Measurements from ENCODE around the gene SLC6A17.

SLC6A17 gene

DNA sequence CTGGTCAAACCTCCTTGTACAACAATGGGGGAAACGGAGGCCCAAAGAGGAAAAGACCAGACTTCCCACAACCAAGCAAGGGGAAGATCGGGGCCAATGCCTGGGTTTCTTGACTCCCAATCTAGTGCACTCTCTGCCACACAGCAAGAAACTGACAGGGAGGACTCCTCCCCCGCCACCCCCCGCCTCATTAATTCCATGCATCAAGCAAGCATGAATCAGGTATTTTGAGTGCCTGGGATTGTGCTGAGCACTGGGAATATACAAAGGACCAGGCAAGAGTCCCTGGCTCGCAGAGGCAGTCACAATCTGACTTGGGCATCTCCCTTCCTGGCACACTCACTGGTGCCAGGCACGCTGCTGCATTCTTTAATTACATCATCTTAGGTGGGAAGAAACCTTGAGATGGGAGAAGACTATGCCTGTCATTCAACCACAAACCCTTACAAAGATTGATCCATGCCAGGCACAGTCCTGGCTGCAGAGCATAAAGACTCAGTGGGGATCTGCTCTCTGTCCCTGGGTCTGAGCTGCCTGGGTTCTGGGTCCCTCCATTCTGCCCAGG is 55.4 kb downstream of the SLC6A17 start:
- no peak for DNase-seq

DNA sequence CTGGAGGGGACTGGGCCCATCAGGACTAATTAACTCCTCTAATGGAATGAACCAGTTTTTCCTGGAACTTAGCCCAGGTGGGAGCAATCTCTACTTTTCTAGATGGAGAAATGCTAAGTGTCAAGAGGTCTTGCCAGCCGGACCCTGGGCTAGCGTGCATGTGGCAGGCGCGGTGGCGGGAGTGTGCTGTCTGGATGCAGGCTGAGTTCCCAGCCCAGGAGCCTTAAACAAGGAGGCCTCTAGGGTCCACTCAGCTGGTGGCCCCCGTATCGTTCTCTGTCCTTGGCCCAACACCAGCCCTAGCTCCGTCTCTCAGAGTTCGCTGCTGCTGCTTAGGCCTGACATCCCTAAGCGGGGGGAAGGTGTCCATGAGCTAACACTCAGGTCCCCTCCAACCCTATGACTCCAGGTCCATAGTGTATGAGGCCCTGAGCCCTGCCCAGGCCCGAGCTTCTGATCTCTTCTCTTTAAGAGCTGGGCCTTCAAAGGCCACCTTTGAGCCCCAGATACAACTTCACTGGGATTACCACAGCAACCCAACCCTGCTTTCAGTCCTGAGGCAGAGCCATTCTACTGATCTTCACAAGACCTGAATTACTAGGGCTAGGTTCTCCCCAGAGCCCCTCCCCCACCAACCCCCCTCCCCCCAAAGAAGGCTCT is 56.1 kb downstream of the SLC6A17 start:
- DNase-seq: no peak

DNA sequence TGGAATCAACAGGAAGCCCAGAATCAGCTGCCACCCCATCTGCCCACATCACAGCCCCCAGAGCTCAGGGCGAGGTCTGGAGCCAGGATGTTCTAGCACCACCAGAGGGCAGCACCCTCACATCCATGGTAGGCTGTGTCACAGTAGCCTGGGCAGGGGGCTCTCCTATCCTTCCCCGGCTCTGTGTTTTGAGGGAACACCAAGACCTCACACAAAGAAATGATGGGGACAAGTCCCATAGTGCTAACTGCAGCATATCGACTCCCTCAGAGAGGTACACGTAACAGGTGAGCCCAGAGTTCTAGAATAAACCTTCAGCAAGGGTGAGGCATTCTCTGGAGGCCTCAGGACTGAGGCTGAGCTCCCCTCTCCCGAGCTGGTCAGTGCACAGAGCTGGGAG is 57.5 kb downstream of the SLC6A17 start:
- DNase-seq: peak; percentile 45

DNA sequence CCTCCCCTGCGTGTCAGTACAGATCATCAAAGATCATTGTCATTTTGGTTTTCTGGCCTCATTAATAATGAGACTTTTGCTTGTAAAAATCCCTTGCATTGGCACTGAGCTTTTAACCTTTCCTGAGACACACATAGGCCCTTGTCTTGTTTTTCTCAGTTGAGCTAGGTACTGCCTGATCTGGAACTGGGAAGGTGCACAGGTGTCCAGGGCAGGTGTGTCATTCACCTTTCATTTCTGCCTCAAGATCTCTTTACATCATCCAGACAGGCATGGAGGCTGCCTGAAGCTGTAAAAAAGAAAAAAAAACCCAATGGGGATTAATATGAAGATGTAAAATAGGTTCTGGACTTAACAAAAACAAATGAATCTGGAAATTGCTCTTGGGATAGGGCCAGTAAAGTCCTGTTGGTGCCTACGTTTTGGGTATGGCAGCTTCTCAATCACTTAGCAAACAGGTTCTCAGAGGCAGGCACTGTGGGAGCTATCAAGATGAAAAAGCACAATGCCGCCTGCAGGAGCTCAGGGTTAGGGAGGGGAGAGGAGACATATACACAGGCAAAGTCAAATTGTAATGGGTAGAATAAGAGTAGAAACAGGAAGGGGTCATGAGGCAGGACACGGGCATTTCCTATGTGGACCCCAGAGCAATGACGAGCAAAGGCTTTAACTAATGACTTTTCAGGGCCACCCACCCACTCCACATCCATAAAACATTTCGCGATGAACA is 58.8 kb downstream of the SLC6A17 start:
- peak; percentile 1 for DNase-seq

DNA sequence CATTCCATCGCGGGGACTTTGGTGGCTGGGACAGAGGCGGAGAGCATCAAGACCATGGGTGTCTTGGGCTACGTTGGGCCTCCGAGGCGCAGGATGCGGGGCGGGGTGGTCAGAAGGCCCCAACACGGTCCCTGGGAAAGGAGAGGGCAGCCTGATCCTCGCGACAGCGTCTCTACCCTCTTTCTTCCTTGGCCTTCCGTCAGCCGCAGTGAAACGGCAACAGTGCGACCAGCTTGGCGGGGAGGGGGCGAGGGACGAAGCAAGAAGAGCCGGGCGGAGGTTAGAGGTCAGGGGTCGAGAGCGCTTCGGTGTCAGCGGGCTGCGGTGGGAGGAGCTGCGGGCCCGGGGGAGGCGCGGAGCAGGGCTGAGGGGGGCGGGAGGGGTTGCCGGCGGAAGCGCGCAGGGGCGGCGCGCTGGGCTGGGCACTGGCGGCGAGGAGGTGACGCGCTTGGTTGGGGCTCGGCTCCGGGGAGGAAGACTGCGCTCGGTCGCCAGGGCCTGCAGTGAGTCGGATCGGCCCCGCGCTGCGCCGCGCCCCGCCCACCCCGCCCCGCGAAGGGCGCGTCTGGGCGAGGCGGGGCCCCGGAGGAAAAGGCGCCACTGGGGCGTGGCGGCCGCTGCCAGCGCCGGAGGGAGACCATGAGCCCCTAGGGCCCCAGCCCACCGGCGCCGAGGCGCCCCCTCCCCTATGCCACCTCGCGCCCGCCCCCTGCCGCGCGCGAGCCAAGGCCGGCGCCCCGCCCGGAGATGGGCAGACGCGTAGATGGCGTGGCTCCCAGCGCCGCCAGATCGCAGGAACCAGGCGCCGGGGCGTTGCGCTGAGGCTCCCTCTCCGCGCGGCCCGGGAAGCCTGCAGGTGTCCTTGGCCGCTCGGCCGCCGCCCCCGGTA is 59.7 kb downstream of the SLC6A17 start, which contains the start of gene KCNC4:
Gene KCNC4, plus strand, starts transcription at position 600 of the 889 bp plus-strand sequence. CDS start 1,186 bp downstream, outside the sequence.
- DNase-seq: peak; percentile 28

DNA sequence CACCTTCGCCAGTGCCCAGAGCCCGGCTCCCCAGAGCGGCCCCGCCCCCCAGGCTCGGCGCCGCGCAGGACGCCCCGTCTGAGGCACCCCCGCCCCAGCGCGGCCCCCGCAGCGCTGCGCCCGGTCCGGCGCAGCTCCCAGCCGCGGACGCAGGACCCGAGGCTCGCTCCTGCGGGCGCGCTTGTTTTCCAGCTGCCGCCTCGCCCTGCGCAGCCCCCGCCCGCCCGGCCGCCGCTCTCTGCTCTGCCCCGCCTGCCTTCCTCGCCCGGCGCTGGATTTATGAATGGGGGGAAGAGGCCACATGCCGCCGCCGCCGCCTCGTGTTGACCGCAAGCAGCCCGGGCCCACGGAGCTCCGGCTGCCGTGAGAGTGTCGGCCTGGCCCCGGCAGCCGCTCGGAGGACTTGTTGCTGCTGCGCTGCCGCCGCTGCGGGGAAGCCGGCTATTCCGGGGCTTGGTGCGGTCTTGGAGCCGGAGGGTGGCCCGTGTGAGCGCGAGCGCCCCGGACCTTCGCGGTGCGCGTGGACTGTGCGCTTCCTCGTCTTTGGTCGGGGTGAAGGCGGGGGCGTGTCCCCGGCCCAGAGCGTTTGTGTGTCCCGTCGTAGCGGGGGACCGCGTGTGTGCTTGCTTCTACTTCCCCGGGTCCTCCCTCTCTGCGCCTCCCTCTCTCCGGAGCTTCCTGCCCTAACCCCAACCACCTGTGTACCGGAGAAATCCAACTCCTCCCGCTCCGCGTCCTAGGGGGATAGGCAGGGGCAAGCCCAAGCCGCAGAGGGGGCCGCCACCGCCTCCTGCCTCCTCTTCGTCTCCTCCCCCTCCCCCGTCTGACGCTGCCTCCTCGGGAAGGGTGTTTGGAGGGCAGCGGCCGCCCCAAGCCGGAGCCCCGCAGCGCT is 60.6 kb downstream of the SLC6A17 start:
- peak; percentile 3 for DNase-seq

DNA sequence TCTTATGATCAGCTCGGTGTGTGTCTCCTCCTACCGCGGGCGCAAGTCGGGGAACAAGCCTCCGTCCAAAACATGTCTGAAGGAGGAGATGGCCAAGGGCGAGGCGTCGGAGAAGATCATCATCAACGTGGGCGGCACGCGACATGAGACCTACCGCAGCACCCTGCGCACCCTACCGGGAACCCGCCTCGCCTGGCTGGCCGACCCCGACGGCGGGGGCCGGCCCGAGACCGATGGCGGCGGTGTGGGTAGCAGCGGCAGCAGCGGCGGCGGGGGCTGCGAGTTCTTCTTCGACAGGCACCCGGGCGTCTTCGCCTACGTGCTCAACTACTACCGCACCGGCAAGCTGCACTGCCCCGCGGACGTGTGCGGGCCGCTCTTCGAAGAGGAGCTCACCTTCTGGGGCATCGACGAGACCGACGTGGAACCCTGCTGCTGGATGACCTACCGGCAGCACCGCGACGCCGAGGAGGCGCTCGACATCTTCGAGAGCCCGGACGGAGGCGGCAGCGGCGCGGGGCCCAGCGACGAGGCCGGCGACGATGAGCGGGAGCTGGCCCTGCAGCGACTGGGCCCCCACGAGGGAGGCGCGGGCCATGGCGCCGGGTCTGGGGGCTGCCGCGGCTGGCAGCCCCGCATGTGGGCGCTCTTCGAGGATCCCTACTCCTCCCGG is 61.3 kb downstream of the SLC6A17 start:
- no peak for DNase-seq

DNA sequence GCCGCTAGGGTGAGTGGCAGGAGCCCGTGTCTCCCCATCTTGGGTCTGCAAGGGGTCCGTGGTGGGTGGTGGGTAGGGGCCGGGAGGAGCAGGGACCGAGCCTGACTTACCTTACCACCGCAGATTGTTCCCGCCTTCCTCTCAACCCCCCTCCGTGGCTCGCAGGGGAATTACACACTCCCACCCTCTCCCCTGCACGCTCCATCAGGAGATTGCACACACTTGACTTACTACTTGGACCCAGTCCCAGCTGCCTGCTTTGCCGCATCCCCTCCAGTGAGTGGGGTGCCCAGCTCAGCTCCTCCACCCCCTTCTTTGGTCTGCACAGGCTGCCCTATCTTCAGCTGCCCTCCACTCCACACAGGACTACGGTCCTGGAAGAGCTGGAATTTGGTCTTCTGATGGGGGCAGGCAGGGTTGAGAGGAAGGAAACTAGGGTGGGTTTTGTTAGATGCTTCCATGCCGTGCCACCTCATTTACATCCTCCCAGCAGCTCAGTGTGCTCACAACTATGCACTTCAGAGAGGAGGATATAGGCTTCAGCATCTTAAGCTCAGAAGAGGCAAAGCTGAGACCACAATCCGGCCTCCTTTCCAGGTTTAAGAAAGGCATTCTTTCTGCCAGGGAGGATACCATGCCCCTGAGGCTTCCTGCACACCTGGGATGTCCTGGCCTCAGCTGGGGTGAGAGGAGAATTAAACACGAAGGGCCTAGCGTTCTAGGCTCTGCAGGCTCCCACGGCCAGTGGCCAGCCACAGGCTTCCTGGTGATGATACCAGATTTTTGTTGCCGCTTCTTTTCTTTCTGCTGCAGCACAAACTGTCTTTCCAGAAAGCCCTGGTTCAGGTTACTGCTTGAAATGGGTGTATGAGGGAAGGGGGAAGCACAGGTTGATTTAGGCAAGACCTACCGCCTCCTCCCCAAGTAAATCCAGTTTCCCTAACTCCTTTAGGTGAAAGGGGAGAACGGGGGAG is 62.2 kb downstream of the SLC6A17 start:
- DNase-seq: no peak

DNA sequence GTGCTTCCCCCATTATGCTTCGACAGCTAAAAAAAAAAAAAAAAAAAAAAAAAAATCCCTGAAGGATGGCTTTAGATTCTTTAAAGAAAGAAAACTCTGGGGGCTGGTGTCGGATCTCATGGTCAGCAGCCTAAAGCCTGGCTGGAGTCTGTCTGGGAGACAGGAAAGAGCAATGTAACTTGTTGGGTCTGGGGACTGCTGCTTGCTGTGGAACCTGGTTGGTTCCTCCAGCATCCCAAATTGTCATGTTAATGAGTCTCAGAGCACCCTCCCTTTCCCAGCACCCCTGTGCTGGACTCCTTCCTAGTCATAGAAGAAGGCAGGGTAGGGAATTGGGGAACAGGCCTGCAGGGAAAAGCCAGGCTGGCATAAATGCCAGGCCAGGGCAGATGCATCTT is 62.8 kb downstream of the SLC6A17 start:
- DNase-seq: no peak

DNA sequence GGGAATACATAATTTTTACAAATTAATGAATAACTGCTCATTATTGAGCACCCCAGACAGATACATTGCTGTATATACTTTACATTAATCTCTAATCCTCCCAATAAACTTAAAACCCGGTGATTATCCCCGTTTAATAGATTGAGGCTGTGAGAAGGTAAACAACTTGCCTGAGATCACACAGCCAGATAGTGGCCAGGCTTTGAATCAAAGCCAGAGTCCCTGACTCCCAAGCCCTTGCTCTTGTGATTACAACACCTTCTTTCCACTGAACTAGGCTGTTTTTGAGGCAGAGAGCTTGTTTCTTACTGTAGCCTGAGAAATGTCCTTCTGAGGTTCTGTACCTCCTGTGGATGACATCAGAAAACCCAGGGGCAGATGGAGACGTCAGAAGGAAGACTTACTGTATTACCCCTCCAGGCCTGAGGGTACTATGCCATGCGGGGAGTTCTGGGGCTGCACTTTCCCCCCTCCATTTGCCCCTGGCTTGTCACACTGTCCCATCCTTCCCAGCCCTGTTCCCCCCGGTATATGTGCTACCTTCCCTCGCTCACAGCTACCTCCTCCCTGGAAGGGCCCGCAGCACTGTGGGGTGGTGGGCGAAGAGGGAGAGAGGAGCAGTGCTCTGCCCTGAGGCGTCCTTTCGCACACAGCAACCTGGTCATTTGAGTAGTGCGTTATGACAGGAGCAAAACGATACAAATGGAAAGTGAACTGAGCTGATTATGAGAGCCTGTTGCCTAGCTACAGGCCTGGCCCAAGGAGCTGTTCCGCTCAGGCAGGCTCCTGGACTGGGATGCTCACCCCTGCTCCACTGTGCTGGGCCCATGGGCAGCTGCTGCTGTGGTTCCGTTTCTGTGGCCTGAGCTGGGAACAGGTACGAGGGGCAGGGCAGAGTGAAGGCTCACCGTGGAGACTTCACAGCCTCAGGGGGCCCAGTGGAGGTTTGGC is 64.4 kb downstream of the SLC6A17 start:
- no peak for DNase-seq

DNA sequence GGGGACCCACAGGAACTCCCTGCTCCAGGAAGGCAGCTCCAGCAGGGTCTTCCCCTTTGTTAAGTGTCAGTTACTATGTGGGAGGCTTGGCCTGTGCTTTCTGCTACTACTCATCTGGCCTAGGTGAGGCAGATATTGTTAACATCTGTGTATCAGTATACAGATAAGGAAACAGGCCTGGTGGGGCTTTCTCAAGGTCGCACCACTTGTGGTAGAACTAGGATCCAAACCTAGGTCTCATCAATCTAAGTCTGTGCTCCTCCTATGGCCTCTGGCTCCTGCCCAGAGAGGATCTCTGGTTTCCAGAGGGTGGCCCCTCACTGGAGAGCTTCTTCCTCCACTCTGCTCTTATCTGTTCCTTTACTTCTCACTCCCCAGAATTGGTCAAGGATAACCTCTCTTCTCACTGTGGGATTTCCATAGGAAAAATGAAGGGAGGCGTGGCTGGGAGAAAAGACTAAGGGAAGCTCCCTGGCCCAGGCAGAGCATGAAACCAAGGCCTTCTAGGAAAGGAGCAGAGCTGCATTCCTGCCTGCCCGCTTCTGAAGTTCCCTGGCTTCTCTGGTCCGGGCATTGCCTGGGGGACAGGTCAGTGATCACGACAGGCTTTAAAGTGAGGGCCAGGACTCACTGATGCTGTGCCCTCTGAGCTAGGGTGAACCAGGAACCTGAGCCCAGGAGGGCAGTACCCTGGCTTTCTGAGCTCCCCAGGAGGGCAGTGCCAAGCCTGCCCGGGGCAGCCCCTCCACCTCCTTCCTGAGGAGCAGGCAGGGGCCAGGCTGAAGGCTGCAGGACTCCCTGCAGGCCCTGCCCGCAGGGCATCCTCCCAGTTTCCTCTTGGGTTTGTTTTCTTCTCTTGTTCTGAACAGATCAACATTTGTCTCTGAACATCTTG is 65.6 kb downstream of the SLC6A17 start:
- no peak for DNase-seq

DNA sequence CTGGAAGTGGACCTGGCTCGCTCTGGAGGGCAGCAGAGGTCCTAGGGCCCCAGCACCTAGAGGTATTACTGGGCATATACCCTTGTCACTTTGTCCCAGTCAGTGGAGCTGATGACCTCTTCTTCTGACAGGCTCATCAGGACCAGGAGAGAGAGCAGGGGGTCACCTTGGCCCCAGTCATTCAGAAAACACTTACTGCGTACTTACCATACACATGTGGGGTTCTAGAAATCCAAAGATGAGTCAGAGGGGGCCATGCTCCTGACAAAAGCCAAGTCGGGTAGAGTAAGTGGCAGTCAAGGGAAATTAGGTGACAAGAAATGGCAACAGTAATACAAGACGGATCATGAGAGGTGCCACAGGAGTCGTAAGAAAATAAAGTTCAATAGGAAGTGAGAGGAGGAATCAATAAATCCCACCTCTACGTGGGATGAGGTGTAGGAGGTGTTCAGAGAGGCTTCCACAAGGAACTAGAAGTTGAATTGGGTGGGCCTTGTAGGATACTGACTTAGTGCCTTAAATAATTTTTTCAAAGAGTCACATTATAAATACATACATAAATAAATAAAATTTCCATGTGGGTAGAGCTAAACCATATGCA is 66.7 kb downstream of the SLC6A17 start:
- DNase-seq: no peak

DNA sequence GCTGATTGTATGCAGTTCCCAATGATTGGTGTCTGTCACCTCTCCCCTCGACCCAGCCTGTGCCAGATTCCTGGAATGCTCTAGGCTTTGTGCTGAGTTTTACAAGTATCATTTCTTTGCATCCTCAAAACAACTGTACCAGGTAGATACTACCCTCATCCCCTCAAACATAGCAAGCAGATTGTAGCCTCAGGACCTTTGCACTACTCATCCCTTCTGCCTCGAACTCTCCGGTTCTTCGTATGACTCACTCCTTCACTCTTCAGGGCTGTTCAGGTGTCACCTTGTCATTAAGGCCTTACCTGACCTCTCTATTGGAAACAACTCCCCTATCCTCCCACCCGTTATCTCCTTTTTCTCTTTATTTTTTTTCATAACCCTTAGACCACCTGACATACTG is 67.8 kb downstream of the SLC6A17 start:
- DNase-seq: no peak

DNA sequence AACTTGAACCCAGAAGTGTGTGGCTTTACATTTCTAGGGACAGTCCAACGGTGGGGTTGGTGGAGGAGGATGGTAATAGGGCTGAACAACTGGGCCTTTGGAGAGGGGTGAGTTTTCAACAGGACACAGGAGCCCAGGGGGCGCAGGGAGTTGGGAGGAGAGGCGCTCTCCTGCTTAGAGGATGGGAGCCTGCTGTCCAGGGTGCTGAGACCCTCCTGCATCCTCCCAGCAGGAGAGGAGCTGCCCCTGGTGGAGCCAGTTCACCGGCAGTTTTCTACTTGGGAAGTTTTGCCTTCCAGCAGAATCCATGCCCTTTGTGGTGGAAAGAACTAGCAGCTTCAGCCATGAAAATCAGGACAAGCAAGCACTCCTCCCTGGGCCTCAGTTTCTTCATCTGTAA is 68.4 kb downstream of the SLC6A17 start:
- no peak for DNase-seq

DNA sequence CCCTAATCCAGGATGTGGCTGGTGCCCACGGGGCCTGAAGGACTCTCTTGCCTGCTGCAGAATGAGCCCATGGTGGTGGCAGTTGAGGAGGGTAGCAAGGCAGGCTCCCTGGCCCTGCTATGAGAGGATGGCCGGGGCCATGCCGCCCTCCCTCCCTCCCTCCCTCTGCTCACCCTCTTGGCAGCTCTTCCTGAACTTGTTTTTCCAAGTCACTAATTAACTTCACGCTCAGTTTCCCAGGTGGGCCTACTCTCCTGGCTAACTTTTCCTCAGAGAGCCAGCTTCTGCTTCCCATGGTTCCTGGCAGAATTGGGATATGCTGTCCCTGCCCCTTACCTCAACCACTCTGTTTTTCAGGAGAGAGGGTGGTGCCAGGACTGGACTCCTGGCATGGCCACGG is 70.0 kb downstream of the SLC6A17 start:
- no peak for DNase-seq

DNA sequence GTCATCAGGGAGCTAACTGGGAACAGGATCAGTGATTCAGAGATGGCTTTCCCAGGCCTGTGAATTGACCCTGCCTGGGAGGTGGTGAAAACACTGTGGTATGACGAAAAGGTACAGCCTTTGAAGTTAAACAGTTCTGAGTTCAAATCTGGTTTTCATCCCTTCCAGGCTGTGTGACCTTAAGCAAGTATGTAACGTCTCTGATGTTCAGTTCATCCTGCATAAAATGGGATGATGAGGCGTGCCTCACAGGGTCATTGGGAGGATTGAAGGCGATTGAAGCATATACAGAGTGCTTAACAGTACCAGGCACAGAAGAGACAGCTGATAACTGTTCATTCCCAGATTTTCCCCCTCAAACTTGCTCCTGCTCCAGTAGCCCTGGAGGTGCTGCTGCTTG is 70.8 kb downstream of the SLC6A17 start:
- no peak for DNase-seq

DNA sequence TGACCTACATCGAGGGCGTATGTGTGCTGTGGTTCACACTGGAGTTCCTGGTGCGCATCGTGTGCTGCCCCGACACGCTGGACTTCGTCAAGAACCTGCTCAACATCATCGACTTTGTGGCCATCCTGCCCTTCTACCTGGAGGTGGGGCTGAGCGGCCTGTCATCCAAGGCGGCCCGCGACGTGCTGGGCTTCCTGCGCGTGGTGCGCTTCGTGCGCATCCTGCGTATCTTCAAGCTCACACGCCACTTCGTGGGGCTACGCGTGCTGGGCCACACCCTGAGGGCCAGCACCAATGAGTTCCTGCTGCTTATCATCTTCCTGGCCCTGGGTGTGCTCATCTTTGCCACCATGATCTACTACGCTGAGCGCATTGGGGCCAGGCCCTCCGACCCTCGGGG is 72.8 kb downstream of the SLC6A17 start:
- DNase-seq: no peak

DNA sequence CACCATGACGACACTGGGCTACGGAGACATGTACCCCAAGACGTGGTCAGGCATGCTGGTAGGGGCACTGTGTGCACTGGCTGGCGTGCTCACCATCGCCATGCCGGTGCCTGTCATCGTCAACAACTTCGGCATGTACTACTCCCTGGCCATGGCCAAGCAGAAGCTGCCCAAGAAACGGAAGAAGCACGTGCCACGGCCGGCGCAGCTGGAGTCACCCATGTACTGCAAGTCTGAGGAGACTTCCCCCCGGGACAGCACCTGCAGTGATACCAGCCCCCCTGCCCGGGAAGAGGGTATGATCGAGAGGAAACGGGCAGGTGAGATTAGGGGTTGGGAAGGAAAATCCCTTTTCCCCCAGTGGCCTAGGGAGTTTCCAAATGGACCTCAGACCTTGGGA is 73.3 kb downstream of the SLC6A17 start:
- no peak for DNase-seq

Measured in KG1 (cell line).